ENCODE results near the gene CDC42BPB. TPM values are rescaled to one million over a fixed set of nuclear protein-coding genes. Genes with fewer than 3 reads are reported as not detected.

CDC42BPB gene
- total and polyA plus RNA-seq, 2 of the 4 experiments (the other 2 are of a cell fraction): 49.1 to 81.4 TPM

DNA sequence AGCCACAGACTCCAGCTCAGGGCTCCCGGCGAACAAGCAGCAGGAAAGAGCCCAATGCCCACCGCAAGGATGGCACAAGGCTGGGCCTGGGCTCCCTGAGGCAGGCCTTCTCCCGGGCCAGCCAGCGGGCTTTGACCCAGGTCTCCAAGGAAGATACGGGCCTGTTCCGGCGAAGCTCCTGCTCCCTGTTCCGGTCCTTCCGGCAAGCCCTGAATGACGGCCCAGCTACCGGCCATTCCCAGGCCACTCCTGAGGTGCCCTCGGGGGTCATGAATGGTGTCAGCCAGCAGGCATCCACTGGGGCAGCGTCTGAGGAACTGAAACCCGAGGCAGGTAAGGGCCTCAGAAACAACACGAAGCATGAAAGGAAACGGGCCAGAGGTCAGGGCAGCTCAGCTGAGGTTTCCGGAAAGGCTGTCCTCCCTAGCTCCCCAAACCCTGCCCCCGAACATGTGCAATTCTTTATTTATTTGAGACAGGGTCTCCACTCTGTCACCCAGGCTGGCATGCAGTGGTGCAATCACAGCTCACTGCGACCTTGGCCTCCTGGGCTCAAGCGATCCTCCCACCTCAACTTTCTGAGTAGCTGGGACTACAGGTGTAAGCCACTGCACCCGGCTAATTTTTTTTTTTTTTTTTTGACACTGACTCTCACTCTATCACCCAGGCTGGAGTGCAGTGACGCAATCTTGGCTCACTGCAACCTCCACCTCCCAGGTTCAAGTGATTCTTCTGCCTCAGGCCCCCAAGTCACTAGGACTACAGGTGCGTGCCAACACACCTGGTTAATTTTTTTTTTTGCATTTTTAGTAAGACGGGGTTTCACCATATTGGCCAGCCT lies 43.2 kb upstream of the CDC42BPB start:
- H4K5ac ChIP-seq (ENCODE audit: low read depth, low read length): no peak overlapping the region
- H3K36me3 ChIP-seq (ENCODE audit: control insufficient read depth, insufficient read depth, low read length): no peaks in the 10 kb centered on the region
- BruUV-seq (replicated peaks): no TSS peak
- peaks cover 3% of the 10 kb centered on the region; the same call in 1 of the 2 replicates for H3K4me1 ChIP-seq (ENCODE audit: control insufficient read depth, insufficient read depth, low read length)
- no peaks in the 10 kb centered on the region for H3K79me1 ChIP-seq (ENCODE audit: low read depth in 1 of 2, low read length in 2 of 2)
- TF ChIP-seq MAZ (IDR thresholded peaks at IDR 0.05; ENCODE audit: borderline replicate concordance, low read depth, low read length) (no peak), FOS (IDR thresholded peaks at IDR 0.05; ENCODE audit: low read depth, low read length) (no peak), SMC3 (IDR thresholded peaks at IDR 0.05; ENCODE audit: low read depth, low read length) (no peak), RCOR1 (IDR thresholded peaks at IDR 0.05; ENCODE audit: insufficient replicate concordance, low read length) (no peak), RFX5 (IDR thresholded peaks at IDR 0.05; ENCODE audit: low read depth, low read length) (no peak), MAFK (IDR thresholded peaks at IDR 0.05; ENCODE audit: low read depth, low read length) (no peak), NFE2L2 (IDR thresholded peaks at IDR 0.05; ENCODE audit: low read depth, low read length) (no peak), USF2 (IDR thresholded peaks at IDR 0.05; ENCODE audit: low read depth, low read length) (no peak), CEBPB (IDR thresholded peaks at IDR 0.05; ENCODE audit: low read depth, low read length) (no peak), POLR2A (IDR thresholded peaks at IDR 0.05; ENCODE audit: low read depth, low read length) (no peak)
- no peak overlapping the region for H3K56ac ChIP-seq (ENCODE audit: extremely low read depth, insufficient read depth, low read length)
- H3K18ac ChIP-seq (ENCODE audit: low read depth, low read length): no peak overlapping the region
- ChIA-PET CTCF (interaction anchor here (1.5 kb wide), 1 partner anchor 89 kb away, joined by 3 read pairs; no protein-coding TSS in a partner anchor), POLR2A (ENCODE audit: unreplicated experiment) (no interaction called here)
- H2BK20ac ChIP-seq (ENCODE audit: low read depth, low read length): no peak overlapping the region
- no peak overlapping the region for H3K4me2 ChIP-seq (ENCODE audit: low read depth, low read length)
- WGBS, 2 experiments (ENCODE audit: extremely low coverage in 2 of 2, insufficient read length in 1 of 2): 80% methylated on average over 20 of the region's 25 CpGs; no CpG with 5 or more reads in 1 of the 2 experiments
- no peaks in the 10 kb centered on the region; the same call in 1 of the 2 replicates for H4K20me1 ChIP-seq (ENCODE audit: insufficient read depth, low read length)
- no peak for DNase-seq
- H3K27ac ChIP-seq (ENCODE audit: insufficient read depth, low read length): no peak overlapping the region
- H3K4me3 ChIP-seq (ENCODE audit: insufficient read depth, low read depth, low read length): no peak overlapping the region
- no peak overlapping the region for H2BK15ac ChIP-seq (ENCODE audit: low read depth, low read length)
- no peak overlapping the region for H4K8ac ChIP-seq (ENCODE audit: low read depth in 2 of 2, low read length in 2 of 2)
- in situ Hi-C loops (cut with MboI; ENCODE audit: low sequenced_read_pairs) (no loop called here), dilution Hi-C loops (cut with HindIII; ENCODE audit: low sequenced_read_pairs, unreplicated experiment) (no loop called here), intact Hi-C loops (cut with micrococcal nuclease) (no loop called here)
- H2AK5ac ChIP-seq (ENCODE audit: low read depth, low read length): no peak overlapping the region
- no peak overlapping the region for H3K14ac ChIP-seq (replicated peaks; ENCODE audit: low read depth, low read length)
- peaks cover 61% of the 10 kb centered on the region for H3K27me3 ChIP-seq (ENCODE audit: control insufficient read depth, insufficient read depth, low read length)
- H4K91ac ChIP-seq (ENCODE audit: insufficient read depth, low read depth, low read length): no peak overlapping the region
- no peak overlapping the region for H3K4ac ChIP-seq (ENCODE audit: low read depth, low read length)
- no peak overlapping the region for H2BK120ac ChIP-seq (ENCODE audit: low read depth, low read length)
- no peak overlapping the region for H2AFZ ChIP-seq (replicated peaks; ENCODE audit: low read length, poor library complexity)
- H2AK9ac ChIP-seq (replicated peaks; ENCODE audit: low read depth, low read length, poor library complexity): no peak overlapping the region
- no peak overlapping the region for H3K9ac ChIP-seq (ENCODE audit: low read depth, low read length)
- ATAC-seq (ENCODE audit: low read depth): no peak
- no peak overlapping the region for H3K23ac ChIP-seq (ENCODE audit: low read depth, low read length)
- no peaks in the 10 kb centered on the region for H3K9me1 ChIP-seq (ENCODE audit: insufficient read depth, low read length)
- H3K9me3 ChIP-seq (ENCODE audit: control insufficient read depth, insufficient read depth, low read length): no peaks in the 10 kb centered on the region; the same call in 1 of the 2 replicates
- no peak overlapping the region for H2BK5ac ChIP-seq (ENCODE audit: low read depth, low read length, poor library complexity, severe bottlenecking)
